Stimulated activated CD8-positive, alpha-beta memory T cell treated with anti-CD3 and anti-CD28 coated beads, Interleukin-2, amount 100 ng/mL, for 1 hour (primary cell): Measurements from ENCODE around the gene DUOXA2.
"Not testable (repeated sequence)": the region's sequence is repeated elsewhere in the genome, so short reads cannot be mapped to it uniquely, and the experiment has no call there.

ENCODE experiments used
- DNase-seq, 2 donors: peaks; one replicate each; pipeline ENCODE4 v3.0.0-alpha.2; 2020; ENCODE audit warnings: low read depth in 2 of 2

The DUOXA2 gene

DNA sequence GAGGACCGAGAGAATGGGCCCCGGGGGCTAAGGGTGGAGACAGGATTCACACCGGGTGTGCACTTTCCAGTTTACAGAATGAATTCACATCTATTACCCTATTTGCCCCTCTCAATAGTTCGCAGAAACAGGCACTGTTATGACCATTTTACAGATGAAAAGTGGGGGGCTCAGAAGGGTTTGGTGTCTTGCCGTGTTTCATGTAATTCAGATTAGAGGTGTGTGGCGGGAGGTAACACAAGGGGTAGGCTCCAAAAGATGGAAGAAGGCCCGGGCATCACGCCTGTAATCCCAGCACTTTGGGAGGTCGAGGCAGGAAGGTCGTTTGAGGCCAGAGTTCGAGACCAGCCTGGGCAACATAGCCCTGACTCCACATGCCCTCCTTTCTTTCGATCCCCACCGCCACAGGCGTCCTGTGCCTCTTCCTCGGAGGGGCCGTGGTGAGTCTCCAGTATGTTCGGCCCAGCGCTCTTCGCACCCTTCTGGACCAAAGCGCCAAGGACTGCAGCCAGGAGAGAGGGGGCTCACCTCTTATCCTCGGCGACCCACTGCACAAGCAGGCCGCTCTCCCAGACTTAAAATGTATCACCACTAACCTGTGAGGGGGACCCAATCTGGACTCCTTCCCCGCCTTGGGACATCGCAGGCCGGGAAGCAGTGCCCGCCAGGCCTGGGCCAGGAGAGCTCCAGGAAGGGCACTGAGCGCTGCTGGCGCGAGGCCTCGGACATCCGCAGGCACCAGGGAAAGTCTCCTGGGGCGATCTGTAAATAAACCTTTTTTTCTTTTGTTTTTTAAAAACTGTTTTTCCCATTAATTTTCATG lies 3.4 kb downstream of the DUOXA2 start:
- DNase-seq: no peak

DNA sequence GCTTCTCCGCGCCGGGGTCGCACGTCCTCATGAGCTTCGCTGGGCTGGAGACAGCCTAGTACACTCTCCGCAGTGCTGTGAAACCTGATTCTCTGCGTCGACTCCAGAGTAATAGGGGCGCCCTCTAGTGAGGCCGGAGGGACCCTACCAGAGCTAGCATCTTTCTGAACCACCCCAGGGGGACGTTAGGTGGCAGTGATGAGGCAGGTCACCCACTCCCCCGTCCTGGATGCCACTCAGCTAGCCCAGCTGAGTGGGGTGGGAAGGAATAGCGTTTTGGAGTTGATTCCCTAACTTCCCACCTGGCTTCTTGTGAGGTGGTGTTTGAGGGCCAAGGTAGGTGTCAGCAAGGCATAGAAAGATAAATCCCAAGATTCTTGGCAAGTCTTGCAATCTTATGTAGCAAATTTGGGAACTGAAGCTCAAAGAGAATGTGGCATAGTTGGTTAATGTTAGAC lies 4.0 kb downstream of the DUOXA2 start:
- DNase-seq: peak; percentile 55 to 72

DNA sequence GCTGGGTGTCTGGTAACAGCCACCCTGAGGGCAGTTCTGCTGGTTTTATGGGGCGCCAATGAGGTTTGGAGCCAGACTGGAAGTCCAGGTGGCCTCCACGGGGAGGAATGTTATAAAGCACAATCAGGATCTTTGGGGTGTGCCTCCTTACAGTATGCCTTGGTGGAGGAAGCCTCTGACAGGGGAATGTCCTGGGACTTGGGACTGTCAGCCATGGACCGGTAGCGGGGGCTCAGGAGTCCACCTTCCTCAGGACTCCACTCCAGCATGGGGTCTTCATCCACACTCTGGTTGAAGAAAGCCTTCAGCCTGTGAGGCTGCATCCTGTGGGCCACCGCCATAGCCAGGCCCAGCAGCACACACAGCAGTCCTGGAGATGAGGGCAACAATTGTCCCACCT lies 4.9 kb downstream of the DUOXA2 start:
- DNase-seq: no peak

DNA sequence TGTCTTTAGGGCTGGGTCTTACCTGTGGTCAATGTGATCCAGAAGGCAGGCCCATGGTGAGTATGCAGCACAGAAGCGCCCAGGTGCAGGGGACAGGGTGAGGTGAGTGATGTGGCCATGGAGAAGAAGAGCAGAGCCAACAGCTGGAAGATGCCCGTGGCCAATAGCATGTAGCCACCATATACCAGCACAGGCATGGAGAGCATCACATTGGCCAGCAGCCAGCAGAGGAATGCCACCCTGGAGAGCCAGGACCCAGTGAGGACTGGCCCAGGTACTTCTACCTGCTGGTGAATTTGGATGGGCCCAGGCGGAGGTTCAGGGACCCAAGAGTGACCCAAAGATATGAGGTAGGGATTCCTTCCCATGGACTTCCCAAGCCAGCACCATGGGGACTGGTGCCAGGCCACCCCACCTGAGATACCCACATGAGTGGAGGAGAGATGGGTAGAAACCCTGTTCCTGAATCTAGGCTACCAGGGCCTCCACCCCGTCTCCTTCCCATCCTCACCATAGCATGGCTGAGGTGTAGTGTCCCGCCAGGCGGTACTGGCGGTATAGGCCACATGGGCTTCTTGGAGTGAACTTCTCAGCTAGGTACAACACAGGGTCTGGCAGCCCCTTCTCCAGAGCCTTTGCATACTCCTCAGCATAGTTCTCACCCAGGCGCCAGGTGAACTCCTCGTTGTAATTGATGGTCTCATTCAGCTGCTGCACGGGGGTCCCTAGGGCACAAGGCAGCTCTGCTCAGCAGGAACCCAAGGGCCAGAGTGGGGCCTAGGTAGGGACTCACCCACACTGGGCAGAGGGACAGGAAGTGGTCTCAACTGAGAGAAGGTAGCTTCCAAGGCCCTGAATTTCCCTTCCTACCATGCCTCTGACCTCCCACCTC lies 6.2 kb downstream of the DUOXA2 start:
- no peak for DNase-seq

DNA sequence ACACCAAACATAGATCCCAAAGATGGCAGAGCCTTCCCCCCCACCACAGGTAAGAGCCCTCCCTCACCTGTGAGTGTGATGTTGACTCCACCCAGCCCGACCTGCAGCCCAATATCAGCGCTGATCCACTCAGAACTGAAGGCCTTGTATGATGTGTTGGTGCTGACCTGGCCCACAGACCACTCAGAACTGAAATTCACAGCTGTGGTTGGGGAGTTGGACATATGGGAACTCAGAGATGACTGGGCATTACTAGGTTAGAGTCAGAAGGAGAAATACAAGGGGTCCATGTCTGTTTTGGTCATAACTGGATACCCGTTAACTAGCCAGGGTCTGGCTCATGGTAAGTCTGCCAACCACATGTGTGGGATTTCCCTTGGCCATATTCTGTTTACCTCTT lies 6.9 kb downstream of the DUOXA2 start:
- DNase-seq: no peak

DNA sequence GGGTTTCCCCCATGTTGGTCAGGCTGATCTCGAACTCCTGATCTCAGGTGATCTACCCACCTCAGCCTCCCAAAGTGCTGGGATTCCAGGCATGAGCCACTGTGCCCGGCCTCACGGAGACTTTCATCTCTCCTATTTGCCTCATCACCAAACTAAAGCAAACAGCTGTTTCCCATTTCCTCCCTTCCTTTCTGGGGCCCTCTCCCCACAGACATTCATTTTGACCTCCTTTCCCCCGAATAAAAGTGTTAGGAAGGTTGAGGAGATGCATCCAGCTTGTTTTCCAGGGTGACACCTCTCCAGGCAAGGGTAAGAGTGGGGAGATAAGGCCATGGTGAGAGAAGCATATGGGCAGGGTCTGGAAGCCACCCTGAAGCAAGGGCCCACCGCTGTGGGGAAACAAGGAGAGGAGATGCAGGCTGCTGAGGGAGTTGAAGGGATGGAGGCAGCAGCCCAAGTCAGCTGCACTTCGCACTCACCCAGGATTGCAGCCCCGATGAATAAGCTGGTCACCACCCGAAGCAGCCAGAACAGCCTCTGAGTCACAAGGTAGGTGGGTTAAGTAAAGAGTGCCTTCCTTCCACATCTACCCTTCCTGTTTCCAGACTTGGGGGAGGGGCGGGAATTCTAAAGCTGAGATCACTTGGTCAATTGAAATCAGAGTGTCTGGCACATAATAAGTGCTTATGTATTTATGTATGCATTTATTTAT lies 7.7 kb downstream of the DUOXA2 start:
- DNase-seq: no peak

DNA sequence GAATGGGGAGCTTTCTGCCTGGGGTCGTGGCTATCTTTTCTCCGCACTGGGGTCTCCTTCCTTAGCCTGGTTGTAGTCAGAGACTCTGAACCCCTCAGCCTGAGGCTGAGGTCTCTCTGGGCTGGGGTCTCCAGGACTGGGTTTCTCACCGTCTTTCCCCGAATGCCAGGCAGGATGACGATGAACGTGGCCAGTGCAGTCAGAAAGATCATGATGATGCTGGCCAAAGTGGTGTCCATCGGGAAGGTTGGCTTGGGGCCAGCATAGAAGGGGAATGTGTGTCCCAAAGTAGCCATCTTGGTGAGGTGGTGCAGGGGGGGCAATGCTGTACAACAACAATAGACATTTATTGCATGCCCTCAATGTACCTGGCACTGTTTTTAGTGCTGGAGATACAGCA lies 8.6 kb downstream of the DUOXA2 start:
- no peak for DNase-seq

DNA sequence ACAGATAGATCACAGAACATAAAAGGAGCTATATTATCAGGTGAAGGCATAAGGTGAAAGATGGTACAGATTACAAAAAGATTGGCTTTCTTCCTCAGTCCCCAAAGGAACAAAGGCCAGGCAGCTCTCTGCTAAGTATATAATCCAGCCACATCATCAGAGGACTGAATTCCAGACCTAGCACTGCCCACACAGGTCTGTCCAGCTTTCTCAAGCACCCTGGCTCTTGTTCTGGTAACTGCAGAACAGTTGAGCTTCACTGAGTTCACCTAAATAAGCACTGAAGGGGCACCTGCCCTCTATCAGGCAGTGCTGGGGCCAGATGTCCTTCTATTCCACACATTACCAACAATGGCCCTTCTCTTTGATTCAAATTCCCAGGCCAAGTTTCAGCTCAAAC lies 9.3 kb downstream of the DUOXA2 start:
- no peak for DNase-seq

DNA sequence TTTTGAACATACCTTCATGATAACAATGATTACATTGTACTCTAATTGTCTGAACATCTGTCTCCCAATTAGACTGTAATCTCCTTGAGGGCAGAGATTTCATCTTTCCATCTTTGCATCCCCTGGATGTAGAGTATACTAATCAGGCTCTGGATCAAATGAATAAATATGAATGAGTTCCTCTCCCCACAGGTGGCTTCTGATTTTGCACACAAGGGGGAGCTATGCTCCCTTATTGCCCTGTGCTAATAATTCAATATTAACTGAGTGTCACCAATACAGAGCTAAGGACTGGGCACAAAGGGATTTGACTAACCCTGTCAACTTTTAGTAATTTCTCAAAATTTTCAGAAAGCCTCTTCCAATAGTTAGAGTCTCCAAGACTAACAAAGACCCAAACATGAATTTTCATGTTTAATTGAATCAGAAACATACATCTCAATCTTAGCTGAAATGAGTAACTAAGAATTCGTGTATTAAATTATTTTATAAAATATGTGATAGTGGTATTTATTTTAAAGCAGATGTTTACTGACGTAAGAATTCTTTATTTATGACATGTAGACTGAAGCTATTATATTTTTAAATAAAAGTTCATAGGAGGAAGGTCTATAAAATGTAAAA lies 12.5 kb downstream of the DUOXA2 start:
- peak in 1 of 2 donors; percentile 25 for DNase-seq

DNA sequence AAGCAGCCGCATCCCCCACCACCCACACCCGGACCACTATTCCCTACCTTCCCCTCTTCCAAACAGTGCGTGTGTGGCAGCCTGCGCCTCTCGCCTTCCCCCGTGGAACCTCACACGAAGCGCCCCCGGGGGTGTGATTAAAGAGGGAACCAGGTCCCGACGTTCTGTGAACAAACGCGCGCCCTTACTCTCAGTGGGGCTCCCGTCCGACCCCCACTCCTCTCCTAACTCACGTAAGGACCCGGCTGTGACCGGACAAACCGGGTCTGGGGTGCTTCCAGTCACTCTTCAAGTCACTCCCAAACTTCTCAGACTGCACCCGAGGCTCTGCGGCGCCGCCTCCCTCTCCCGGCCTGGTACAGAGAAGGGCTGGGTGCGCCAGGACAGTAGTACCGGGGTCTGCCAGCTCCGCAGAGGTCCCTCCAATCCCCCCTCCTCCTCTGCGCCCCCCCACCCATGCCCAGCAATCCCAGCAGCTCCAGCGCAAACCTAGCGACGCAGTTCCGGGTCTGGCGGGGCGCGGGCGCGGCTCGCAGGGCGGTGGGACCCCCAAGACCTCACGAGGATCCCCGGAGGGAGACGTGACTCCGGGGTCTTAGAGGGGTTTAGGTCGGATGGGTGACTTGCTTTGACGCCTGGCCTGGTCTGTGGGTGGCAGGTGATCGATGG lies 15.0 kb downstream of the DUOXA2 start:
- no peak for DNase-seq

DNA sequence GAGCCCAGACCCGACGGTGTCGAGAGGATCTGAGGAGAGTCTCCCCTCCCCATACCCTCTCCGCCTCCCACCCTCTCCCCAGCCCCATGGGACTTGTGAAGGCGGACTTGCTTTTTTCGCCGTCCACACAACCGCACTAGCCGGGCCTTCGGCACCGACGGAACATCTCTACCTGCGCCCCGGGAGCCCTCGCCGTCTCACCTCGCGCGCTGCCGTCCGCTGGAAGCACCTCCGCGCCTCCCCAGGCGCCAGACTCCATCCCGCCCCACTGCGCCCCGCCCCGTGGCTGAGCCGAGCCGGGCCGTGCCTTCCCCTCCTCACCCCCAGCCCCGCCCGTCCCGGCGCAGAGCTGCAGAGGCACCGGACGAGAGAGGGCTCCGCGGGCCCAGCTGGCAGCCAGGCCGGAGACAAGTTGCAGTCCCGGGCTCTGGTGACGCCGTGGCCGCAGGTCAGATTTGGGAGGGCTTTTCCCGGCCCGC lies 15.6 kb downstream of the DUOXA2 start, which contains the start of the genes DUOX1 and DUOXA1:
Gene DUOX1, plus strand, starts transcription at position 344 of the 479 bp plus-strand sequence. CDS start 1,973 bp downstream, outside the sequence.
Gene DUOXA1, minus strand, starts transcription at position 229 of the 479 bp plus-strand sequence. CDS start 6,865 bp downstream, outside the sequence.
- no peak for DNase-seq

DNA sequence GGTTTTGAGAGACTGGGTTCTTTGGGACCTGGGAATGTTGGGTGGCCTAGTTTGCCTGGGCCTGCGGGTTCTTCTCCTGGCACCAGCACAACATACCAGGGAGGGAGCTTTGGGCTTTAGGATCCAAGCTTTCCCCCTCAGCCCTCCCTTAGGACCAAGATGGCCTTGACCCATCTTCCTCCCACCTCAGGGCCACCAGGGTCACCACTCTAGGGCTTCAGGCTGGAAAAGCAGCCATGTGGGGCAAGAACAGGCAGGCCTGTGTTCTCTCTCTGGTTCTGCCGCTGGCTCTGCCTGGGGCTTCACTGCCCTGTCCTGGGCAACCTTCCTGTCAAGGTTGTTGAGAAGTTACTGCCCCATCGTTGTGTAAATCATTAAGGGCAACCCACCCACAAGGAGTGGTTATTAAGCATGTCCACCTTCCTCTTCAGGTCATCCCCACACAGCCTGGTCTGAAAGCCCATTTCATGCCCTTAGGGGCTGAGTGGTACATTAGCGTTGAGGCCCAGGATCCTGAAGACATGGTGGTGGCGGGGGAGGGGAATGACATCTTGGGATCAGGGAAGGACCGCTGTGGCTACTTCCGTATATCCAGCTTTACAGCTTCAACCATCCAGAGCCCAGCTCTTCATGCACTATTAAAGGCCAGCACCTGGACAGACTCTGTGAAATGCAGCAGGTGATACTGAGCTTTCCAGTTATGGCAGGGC lies 16.3 kb downstream of the DUOXA2 start:
- no peak for DNase-seq

DNA sequence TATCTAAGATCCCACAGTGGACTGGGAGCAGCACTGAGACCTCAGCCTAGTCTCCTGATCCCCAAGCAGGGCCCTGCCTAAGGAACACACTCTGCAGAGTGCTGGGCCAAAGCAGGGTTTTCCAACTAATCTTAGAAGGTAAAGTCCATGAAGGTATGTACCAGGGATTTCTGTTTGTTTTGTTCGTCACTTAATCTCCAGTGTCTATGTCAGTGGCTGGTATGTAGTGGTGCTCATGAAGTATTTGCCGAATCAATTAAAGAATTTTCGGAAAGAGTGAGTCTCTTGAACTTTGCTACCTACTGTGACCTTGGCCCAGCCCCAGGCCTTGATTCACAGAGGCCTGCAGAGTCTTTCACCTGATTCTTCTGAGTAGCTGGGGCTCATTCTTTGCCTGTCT lies 17.4 kb downstream of the DUOXA2 start:
- DNase-seq: no peak

DNA sequence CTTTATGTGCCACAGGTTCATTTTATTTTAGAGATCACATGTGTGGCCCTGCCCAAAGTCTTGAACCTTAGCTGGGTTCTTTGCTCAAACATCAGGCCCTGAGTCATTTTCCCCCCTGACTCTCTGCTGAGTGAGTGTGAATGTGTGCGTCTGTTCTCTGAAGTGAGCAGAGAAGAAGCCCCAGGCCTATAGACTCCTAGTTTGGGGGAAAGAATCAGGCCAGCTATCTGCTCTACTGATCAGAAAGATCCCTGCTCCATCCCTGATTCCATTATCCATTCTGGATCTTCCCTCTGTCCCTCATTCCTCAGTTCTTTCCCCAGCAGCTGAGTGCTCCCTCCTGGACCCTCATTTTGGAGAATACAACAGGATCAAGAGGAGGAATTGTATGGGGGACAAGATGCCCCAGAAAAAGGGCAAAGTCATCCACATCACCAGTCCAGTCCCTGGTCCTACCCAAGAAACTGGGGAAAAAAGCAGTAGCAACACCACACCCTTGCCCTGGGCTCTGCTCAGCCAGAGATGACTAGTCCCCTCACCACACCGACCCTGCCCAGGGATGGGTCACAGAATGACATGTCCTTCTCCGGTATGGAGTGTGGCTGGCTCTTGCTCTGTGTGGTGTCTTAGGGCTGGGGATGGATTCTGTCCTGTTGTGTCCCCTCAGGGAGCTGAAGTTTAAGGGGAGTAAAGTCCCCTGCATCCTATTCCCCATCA lies 18.9 kb downstream of the DUOXA2 start:
- DNase-seq: no peak

DNA sequence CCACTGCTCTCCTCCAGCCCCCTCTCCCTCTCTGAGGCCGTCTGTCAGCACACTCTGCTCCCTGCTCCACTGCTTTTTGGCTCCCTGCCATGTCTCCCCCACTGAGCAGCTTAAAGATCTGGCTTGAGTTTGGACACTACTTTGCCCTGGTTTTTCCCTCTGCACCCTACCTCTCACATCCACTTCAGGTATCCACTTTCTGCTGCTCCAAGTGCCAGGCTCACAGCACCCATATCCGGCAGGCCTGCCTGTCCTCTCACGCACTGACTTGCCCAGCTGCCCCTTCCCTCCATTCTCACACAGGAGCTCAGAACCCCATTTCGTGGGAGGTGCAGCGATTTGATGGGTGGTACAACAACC lies 19.4 kb downstream of the DUOXA2 start:
- DNase-seq: no peak

DNA sequence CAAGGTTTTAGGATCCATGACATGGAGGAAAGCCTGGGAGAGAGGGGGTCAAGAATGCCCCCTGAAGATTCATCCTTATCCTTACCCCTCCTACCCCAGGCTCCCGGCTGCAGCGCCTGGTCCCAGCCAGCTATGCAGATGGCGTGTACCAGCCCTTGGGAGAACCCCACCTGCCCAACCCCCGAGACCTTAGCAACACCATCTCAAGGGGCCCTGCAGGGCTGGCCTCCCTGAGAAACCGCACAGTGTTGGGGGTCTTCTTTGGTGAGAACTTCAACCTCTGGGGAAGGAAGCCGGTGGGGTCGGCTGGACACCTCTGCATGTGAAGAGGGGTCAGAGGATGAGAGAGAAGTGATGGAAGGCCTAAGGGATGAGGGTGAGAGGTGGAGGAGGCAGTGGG lies 19.9 kb downstream of the DUOXA2 start:
- no peak for DNase-seq

DNA sequence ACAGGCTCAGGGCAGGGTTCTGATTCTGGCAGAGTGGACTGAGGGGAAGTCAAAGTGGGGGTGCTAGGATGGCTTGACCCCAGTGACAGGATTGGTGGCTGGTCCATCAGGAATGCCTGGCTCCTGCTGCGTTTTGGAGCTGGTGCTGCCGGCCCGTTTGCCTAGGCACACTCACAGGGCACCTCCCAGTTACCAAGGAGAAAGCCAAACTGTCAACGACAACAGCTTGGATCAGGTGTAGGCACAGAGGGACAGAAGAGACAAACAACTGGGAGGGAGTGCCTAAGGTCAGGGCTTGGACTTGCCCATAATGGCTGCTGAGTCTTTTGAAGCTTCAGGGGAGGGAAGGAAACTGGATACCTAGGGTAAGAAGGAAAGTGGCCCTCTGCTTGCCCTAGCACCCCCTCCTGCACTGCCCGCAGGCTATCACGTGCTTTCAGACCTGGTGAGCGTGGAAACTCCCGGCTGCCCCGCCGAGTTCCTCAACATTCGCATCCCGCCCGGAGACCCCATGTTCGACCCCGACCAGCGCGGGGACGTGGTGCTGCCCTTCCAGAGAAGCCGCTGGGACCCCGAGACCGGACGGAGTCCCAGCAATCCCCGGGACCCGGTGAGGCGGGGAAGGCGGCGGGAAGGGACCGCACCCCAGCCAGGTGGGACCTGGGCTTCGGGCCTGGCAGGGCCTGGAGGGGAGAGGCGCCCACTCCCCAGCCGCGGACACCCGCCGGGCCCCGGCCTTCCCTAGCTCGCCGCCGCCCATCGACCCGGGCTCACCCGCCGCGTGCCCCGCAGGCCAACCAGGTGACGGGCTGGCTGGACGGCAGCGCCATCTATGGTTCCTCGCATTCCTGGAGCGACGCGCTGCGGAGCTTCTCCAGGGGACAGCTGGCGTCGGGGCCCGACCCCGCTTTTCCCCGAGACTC lies 20.8 kb downstream of the DUOXA2 start:
- DNase-seq: no peak

DNA sequence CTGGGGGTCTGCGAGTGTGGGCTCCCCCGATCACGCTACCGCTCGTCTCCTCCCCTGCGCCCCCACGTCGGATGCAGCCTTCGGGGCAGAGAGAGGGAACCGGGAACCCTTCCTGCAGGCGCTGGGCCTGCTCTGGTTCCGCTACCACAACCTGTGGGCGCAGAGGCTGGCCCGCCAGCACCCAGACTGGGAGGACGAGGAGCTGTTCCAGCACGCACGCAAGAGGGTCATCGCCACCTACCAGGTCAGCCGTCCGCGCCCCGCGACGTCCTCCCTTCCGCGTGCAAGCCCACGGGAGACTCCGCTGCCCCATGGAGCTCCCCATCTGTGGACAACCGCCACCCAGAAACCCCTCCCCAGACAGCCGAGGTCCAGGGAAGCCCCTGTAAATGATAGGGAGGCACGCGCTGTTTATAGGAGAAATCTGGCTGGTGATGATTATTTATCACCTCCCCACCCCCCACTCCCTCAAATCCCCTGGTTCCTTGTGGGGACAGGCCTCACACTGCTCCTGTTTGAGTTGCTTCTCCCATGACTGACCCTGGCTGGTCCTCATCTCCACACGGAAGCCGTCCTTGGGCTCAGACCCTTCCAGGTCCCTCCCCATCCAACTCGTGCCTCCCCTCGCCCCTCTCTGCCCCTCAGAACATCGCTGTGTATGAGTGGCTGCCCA lies 21.7 kb downstream of the DUOXA2 start:
- not testable (repeated sequence) for DNase-seq
